Sigmoid colon (tissue), 4 donors: ENCODE measurements around the gene AP1M1.

Source experiments
- CTCF ChIP-seq, 4 experiments: fragments of 450-650 bp in 3 of 4; fragments of 200-600 bp in 1 of 4; IDR thresholded peaks; one replicate each; pipeline ENCODE4 v1.5.1; 2016 to 2019; ENCODE audit warnings: antibody characterized with exemption in 4 of 4, mild to moderate bottlenecking in 3 of 4, moderate library complexity in 2 of 4
- EP300 ChIP-seq, 4 donors: sonication (generic); formaldehyde crosslinking; IDR thresholded peaks; one replicate each; pipeline ENCODE4 v1.6.1; 2017; ENCODE audit warnings: antibody characterized with exemption in 4 of 4
- POLR2A ChIP-seq, 2 donors: fragments of 450-650 bp; IDR thresholded peaks; one replicate each; pipeline ENCODE4 v1.6.1; 2016; ENCODE audit warnings: antibody characterized with exemption in 2 of 2, mild to moderate bottlenecking in 2 of 2, moderate library complexity in 2 of 2
- POLR2AphosphoS5 ChIP-seq, 4 donors: sonication (generic); formaldehyde crosslinking; IDR thresholded peaks; one replicate each; pipeline ENCODE4 v1.6.1; 2017; ENCODE audit warnings: antibody characterized with exemption in 4 of 4

GRCh38 chr19:16258440-16258903 is 60.8 kb downstream of the AP1M1 start:
- TF ChIP-seq CTCF (IDR thresholded peaks at IDR 0.05) (no peak), POLR2A (IDR thresholded peaks at IDR 0.05) (peak; percentile 24 to 45), POLR2AphosphoS5 (IDR thresholded peaks at IDR 0.05) (peak; percentile 55 to 82 (median 76)), EP300 (IDR thresholded peaks at IDR 0.05) (peak; percentile 26 to 94 (median 54))
